OCI-LY3 (cell line): Measurements from ENCODE around the gene SH2D1B.

Experiments
- CTCF ChIP-seq: fragments of 200-600, 300-600 bp; sonication (generic); IDR thresholded peaks from 2 replicates; pipeline ENCODE4 v1.5.1; 2014; ENCODE audit warnings: antibody characterized with exemption, low read length, low read depth
- EZH2phosphoT487 ChIP-seq: fragments of 200-600 bp; shearing (Covaris generic); IDR thresholded peaks from 2 replicates; pipeline ENCODE4 v1.6.1; 2018; ENCODE audit warnings: antibody characterized with exemption, mixed run types, low read depth

- no peak for TF ChIP-seq CTCF
- no peak for TF ChIP-seq EZH2phosphoT487
These were observed 45.3 kb downstream of the SH2D1B start for GRCh38 chr1:162366671-162367070.
